DND-41 (cell line): ENCODE results near the gene MFAP1.

Experiments used
- ATAC-seq: fragments of 200-7000 bp; cut with Tn5 transposase; 3 replicates; pipeline ENCODE4 v1.9.1; 2021; ENCODE audit warnings: low read depth; ENCODE audit not compliant: insufficient read depth
- DNase-seq: peaks from one replicate; pipeline ENCODE4 v3.0.0-alpha.2; 2020
- H2AFZ ChIP-seq: 2 replicates; pipeline ENCODE4 v1.6.0; 2012; ENCODE audit warnings: low read depth, low read length
- H3K27ac ChIP-seq: 2 replicates; pipeline ENCODE4 v1.5.1; 2012; ENCODE audit warnings: low read length, inconsistent platforms
- H3K27me3 ChIP-seq: fragments of 200-600 bp; sonication (generic); 2 replicates; pipeline ENCODE4 v1.6.0; 2012; ENCODE audit warnings: low read length, mild to moderate bottlenecking, inconsistent platforms; ENCODE audit not compliant: insufficient read depth, poor library complexity
- H3K36me3 ChIP-seq: 2 replicates; pipeline ENCODE4 v1.5.1; 2012; ENCODE audit warnings: low read length, inconsistent platforms; ENCODE audit not compliant: insufficient read depth
- H3K4me1 ChIP-seq: 2 replicates; pipeline ENCODE4 v1.5.1; 2012; ENCODE audit warnings: mild to moderate bottlenecking, low read length; ENCODE audit not compliant: insufficient read depth
- H3K4me2 ChIP-seq: 2 replicates; pipeline ENCODE4 v1.6.0; 2012; ENCODE audit warnings: mild to moderate bottlenecking, moderate library complexity, low read length, inconsistent platforms; ENCODE audit not compliant: insufficient read depth
- H3K4me3 ChIP-seq, 2 experiments: fragments of 200-600 bp in 1 of 2; shearing (Covaris generic) in 1 of 2; 2 replicates each; pipeline ENCODE4 v1.5.1; 2012 to 2016; ENCODE audit warnings: inconsistent platforms in 2 of 2, low read length in 2 of 2, mild to moderate bottlenecking in 2 of 2, low read depth in 1 of 2, moderate library complexity in 1 of 2
- H3K79me2 ChIP-seq: 2 replicates; pipeline ENCODE4 v1.6.0; 2012; ENCODE audit warnings: low read length, inconsistent platforms; ENCODE audit not compliant: insufficient read depth
- H3K9ac ChIP-seq: 2 replicates; pipeline ENCODE4 v1.6.0; 2012; ENCODE audit warnings: low read depth, mild to moderate bottlenecking, inconsistent platforms, low read length, moderate library complexity
- H3K9me3 ChIP-seq: 2 replicates; pipeline ENCODE4 v1.5.1; 2012; ENCODE audit warnings: low read length, moderate library complexity, mild to moderate bottlenecking, inconsistent platforms; ENCODE audit not compliant: insufficient read depth, severe bottlenecking
- H4K20me1 ChIP-seq: 2 replicates; pipeline ENCODE4 v1.6.0; 2012; ENCODE audit warnings: low read length; ENCODE audit not compliant: insufficient read depth
- CTCF ChIP-seq: IDR thresholded peaks from 2 replicates; pipeline ENCODE4 v1.5.1; 2012; ENCODE audit warnings: borderline replicate concordance, low read length, moderate library complexity, mild to moderate bottlenecking; ENCODE audit not compliant: poor library complexity, severe bottlenecking; ENCODE audit errors: extremely low read depth
- EZH2 ChIP-seq: IDR thresholded peaks from 3 replicates; pipeline ENCODE4 v1.6.1; 2012; ENCODE audit warnings: borderline replicate concordance, low read depth, mild to moderate bottlenecking, moderate library complexity, low read length, inconsistent platforms; ENCODE audit not compliant: severe bottlenecking

Gene MFAP1

GRCh38 chr15:43824302-43825246, at the start of gene MFAP1:
TSS of gene MFAP1 (minus strand) at chr15:43824690. CDS start at chr15:43824569, 121 bp downstream.
- Histone ChIP-seq H4K20me1 (peaks cover 3% of the 10 kb centered on the region; the same call in 1 of the 2 replicates), H3K9me3 (no peaks in the 10 kb centered on the region), H3K36me3 (peaks cover 9% of the 10 kb centered on the region), H3K4me3 (peak within 1 kb of the TSS; percentile 96 to 97), H3K9ac (peak within 1 kb of the TSS; percentile 68), H3K79me2 (peaks cover 97% of the 10 kb centered on the region), H3K27me3 (no peaks in the 10 kb centered on the region), H3K4me1 (peaks cover 77% of the 10 kb centered on the region), H2AFZ (peak within 1 kb of the TSS; percentile 96), H3K4me2 (peak within 1 kb of the TSS; percentile 79), H3K27ac (peak within 1 kb of the TSS; percentile 95)
- peak; percentile 82 for ATAC-seq
- no peak for TF ChIP-seq CTCF
- no peak for TF ChIP-seq EZH2
- peak; percentile 94 for DNase-seq

GRCh38 chr15:43873651-43874050, 49.2 kb upstream of the MFAP1 start:
- TF ChIP-seq EZH2 (no peak), CTCF (no peak)
- no peak overlapping the region for H3K27ac ChIP-seq
- H3K4me3 ChIP-seq, result no peak overlapping the region
- H3K9ac ChIP-seq, result no peak overlapping the region
- H3K27me3 ChIP-seq, result no peaks in the 10 kb centered on the region
- no peaks in the 10 kb centered on the region; the same call in 1 of the 2 replicates for H4K20me1 ChIP-seq
- H3K4me2 ChIP-seq, result no peak overlapping the region
- no peaks in the 10 kb centered on the region for H3K79me2 ChIP-seq
- H3K36me3 ChIP-seq, result peaks cover 78% of the 10 kb centered on the region
- H3K9me3 ChIP-seq, result no peaks in the 10 kb centered on the region
- DNase-seq (no peak), ATAC-seq (no peak)
- H3K4me1 ChIP-seq, result no peaks in the 10 kb centered on the region
- no peak overlapping the region for H2AFZ ChIP-seq

GRCh38 chr15:43872416-43873020, 48.0 kb upstream of the MFAP1 start:
- no peak overlapping the region for H3K9ac ChIP-seq
- H3K27ac ChIP-seq, result no peak overlapping the region
- H4K20me1 ChIP-seq, result no peaks in the 10 kb centered on the region; the same call in 1 of the 2 replicates
- ATAC-seq (peak; percentile 65; the same call in 2 of the 3 replicates), DNase-seq (no peak)
- H3K36me3 ChIP-seq, result peaks cover 79% of the 10 kb centered on the region
- no peaks in the 10 kb centered on the region for H3K79me2 ChIP-seq
- no peaks in the 10 kb centered on the region for H3K4me1 ChIP-seq
- H3K4me2 ChIP-seq, result no peak overlapping the region
- H3K9me3 ChIP-seq, result no peaks in the 10 kb centered on the region
- no peak overlapping the region for H2AFZ ChIP-seq
- no peaks in the 10 kb centered on the region for H3K27me3 ChIP-seq
- TF ChIP-seq CTCF, result peak; percentile 54
- no peak for TF ChIP-seq EZH2
- no peak overlapping the region for H3K4me3 ChIP-seq
